ENCODE measurements around the gene BICDL2.
"Not testable (repeated sequence)": the region's sequence is repeated elsewhere in the genome, so short reads cannot be mapped to it uniquely, and the experiment has no call there.

BICDL2 gene, protein sequence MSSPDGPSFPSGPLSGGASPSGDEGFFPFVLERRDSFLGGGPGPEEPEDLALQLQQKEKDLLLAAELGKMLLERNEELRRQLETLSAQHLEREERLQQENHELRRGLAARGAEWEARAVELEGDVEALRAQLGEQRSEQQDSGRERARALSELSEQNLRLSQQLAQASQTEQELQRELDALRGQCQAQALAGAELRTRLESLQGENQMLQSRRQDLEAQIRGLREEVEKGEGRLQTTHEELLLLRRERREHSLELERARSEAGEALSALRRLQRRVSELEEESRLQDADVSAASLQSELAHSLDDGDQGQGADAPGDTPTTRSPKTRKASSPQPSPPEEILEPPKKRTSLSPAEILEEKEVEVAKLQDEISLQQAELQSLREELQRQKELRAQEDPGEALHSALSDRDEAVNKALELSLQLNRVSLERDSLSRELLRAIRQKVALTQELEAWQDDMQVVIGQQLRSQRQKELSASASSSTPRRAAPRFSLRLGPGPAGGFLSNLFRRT

DNA sequence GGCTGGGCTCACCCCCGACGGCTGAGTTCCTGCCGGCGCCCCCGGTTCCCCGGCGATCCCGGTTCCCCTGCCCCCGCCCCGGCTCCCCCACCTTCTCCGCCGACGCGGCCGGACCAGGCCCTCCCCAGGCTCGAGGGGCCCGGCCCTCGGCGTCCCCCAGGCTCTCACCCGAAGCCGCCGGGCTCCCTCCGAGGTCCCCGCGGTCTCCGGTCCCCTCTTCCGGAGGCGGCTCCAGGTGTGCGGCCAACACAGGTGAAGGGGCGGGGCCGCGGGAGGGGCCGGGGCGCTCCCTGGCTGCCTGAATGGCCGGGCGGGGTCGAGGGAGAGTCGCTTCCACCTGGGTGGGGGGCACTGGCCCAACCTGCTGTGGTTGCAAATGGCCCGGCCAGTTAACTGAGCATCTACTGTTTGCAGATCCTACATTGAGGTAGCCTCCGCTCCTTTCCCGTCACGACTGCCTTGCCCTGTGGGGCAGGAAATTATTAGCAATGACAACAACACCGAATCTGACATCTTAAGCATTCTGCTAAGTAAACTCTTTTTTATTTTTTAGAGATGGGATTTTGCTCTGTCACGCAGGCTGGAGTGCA lies at the start of gene BICDL2:
Gene BICDL2, minus strand, starts transcription at position 219 of the 590 bp plus-strand sequence. CDS start 1,448 bp downstream, outside the sequence.
- DNase-seq: no peak

DNA sequence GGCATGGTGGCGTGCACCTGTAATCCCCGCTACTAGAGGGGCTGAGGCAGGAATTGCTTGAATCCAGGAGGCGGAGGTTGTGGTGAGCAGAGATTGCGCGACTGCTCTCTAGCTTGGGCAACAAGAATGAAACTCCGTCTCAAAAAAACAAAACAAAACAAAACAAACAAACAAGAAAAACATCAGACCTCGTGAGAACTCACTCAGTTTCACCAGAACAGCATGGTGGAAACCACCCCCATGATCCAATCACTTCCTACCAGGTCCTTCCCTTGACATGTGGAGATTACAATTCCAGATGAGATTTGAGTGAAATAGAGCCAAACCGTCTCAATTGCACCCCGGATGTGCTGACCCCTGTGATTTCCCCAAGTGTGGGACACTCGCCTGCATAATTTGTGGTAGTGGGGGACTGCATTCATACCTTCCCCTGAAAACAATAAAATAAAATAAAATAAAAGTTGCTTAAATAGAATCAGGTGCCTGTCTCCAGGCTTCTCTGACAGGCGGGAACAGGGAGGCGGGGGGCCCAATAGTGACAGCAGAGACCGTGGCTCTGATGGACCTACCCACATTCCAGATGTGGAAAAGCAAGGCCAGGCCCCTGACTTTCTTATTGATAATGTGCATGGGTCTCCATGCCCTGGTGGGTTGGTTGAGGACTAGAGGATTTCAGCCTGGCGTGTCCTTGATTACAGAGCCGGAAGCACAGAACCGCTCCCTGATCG lies 49.3 kb upstream of the BICDL2 start:
- DNase-seq: no peak

DNA sequence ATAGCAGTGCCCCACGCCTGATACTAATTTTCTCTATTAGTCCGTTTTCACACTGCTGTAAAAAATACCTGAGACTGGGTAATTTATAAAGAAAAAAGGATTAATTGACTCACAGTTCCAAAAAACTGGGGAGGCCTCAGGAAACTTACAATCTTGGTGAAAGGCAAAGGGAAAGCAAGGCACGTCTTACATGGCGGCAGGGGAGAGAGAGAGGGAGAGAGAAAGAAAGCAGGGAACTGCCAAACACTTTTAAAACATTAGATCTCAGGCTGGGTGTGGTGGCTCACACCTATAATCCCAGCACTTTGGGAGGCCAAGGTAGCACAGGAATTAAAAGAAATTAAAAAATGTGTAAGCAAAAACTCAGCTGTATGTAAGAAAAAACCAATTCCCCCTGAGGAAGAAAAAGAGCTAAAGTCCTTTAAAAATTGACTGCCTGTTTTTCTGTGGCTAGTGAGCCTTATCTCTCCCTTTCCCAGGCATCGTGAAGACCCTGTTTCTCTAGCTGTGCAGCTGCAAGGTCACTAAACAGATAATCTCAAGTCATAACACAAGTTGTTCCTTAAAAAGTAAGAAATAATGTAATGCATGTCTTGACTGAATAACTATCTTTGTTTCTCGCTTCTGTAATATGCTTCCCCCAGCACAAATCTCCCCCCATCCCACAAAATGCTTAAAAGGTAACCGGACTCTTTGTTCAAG lies 48.4 kb upstream of the BICDL2 start:
- no peak for DNase-seq

DNA sequence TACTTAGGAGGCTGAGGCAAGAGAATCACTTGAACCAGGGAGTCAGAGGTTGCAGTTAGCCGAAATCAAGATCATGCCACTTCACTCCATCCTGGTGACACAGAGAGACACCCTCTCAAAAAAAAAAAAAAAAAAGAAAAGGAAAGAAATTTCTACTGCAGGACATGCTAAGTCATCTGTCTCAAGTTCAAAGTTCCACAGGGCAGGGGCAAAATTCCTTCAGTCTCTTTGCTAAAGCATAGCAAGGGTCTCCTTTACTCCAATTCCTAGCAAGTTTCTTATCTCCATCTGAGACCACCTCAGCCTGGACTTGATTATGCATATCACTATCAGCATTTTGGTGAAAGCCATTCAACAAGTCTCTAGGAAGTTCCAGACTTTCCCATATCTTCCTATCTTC lies 47.7 kb upstream of the BICDL2 start:
- DNase-seq: no peak

DNA sequence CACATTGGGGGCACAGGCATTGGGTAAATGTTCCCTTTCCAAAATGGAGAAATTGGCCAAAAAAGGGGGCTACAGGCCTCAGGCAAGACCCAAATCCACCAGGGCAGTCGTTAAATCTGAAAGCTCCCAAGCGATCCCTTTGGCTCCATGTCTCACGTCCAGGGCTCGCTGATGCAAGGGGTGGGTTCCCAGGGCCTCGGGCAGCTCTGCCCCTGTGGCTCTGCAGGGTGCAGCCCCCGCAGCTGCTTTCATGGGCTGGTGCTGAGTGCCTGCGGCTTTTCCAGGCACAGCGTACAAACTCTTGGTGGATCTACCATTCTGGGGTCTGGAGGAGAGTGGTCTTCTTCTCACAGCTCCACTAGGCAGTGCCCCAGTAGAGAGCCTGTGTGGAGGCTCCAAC lies 46.7 kb upstream of the BICDL2 start:
- DNase-seq: not testable (repeated sequence)

DNA sequence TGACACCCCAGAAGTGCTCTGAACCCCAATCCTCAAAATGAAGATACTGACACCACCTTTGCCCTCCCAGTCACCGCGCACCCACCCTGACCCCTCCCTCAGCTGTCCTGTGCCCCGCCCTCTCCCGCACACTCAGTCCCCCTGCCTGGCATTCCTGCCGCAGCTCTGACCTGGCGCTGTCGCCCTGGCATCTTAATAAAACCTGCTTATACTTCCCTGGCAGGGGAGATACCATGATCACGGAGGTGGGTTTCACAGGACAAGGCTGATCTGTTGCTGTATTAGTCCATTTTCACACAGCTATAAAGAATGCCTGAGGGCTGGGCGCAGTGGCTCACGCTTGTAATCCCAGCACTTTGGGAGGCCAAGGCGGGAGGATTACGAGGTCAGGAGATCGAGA lies 45.2 kb upstream of the BICDL2 start:
- DNase-seq: not testable (repeated sequence)

DNA sequence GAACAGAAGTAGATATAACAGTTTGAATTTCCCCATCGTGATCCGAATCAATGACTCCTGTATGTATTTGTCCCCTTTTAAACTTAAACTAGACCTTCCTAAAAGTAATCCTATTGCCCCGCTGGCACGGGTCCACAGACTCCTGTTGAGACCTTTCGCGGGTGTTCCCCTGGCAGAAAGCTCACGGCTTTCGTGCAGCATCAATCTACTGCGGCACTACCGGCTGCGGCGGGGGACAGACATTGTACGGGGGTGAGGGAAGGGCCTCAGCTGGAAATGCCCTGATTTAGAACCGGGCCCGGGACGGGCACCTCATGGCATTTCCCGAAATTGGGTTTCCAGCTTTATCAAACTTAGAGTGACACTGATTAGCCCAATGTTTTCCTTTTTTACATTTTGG lies 43.3 kb upstream of the BICDL2 start:
- DNase-seq: no peak

DNA sequence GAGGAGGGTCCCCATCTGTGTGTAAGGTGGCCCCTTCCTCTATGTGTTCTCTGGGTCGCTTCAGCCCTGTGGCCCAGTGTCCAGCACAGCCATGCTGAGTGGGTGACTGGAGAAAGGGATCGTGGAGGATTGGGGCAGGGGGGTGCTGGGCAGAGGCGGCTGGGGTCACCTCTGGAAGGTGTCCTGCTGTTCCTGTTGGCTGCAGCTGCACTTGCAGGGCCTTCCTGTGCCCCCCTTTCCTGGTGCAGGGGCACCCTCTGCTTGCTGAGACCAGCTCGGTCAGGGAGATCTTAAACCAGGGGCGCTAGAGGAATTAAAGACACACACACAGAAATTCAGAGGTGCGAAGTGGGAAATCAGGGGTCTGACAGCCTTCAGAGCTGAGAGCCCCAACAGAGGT lies 39.8 kb upstream of the BICDL2 start:
- DNase-seq: no peak

DNA sequence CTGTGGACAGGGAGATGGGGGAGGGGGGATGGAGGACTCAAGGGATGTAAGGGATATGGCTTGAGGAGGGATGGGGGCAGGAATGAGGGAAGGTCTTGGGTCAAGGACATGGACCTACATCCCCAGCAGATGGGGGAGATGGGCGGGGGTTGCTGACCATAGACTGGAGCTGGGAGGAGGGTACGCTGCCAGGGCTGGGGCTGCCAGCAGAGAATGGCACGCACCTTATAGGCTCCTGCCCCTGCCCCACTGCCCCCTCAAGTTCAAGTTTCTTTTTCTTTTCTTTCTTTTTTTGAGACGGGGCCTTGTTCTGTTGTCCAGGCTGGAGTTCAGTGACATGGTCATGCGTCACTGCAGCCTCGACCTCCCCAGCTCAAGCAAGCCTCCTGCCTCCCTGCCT lies 39.2 kb upstream of the BICDL2 start:
- DNase-seq: not testable (repeated sequence)

DNA sequence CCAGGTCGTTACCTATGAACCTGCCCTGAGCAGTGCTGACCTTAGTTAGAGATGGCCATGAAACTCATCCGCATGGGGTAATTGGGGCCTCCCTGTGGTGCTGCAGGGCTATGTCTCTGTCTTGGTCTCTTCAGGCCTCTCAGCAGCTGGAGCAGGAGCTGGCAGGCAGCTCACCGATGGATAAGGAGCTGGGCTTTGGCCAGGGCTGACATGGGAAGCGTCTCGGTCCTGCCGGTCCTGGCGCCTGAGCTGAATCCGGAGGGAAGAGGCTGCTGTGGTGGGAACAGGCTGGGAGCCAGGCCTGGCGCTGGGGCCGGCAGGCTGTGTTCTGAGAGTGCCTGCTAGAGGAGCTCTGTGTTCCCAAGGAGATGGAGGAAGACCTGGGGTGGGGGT lies 38.8 kb upstream of the BICDL2 start:
- DNase-seq: no peak

DNA sequence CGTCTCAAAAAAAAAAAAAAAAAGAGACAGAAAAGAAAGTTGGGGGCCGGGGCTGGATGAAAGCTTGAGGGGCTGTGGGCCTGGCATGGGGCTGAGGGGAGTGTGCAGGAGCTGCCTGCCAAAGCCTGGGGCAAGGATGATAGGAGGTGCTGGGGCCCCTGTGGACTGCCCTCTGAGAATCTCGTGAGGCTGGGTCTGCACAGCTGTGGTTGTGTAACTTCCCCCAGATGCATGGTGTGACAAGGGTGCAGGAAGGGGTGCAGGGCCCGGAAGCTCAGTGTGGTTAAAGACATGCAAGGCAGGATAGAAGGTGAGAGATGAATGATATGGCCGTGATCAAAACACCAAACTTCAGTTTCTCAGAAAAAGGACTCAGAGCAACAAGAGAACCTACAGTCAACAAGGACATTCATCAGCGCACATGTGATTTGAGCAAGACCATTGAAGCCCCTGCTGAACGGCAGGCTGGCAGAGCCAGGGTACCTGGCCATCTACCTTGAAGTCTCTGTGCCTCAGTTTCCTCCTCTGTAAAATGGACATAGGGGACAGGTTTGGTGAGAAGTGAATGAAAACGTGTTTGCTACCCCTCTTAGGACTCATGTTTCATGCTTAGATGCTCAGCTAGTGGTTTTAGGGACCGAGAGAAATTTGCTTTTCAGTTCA lies 38.2 kb upstream of the BICDL2 start:
- no peak for DNase-seq

DNA sequence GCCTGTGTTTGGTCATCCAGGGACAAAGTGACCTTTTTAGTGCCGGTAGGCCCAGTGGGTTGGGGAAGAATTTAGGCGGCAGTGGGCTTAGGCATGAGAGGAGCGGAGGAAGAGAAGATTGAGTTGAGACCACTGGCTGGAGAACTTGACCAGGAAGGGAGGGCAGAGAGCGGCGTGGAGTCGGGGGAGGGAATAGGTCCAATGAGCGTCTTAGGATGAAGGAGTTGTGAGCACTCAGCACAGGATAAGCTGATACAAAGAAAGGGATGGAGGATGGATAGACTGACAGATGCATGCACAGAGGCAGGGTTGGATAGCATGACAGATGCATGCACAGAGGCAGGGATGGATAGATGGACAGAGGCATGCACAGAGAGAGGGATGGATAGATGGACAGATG lies 36.7 kb upstream of the BICDL2 start:
- no peak for DNase-seq

DNA sequence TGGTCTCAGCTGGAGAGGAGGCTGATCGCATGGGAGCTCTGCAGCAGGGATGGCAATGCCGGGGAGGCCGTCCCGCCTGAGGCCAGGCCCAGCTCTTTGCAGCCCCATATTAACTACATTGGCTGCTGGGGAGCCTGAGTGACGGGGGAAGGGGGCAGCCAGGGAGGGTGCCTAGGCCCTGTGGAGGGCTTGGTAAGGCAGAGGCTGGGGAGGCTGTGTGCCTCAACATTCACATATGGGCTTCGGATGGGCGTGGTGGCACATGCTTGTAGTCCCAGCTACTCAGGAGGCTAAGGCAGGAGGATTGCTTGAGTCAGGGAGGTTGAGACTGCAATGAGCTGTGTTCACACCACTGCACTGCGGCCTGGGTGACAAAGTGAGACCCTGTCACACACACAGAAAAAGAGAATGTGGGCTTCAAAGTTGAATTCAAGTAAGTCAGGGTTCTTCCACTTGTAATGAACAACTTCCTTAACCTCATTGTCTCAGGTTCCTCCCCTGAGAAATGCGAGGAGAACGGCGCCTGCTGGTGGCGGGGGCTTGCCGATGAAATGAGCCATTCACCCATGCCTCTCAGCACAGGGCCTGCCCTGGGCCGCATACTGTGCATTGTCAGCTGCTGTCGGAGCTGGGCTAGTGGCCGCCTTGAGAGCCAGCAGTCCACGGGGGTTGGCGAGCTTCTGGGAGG lies 36.0 kb upstream of the BICDL2 start:
- DNase-seq: not testable (repeated sequence)

DNA sequence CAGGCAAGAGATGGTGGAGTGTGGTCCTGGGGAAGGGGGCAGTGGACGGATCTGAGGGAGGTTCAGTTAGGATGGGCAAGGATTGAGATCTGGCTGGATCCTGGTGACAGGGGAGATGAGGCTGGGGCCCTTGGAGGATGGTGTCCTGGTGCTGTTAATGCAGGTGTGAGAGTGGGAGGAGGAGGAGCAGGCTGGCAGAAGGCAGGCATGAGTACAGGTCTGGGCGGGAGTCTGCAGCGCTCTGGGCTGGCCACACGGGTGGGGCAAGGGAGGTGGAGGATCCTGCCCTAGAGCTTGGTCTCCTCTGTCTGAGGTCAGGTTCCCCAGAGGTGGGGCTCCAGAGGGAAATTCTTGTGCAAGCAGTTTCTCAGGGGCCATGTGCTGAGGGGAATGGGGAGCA lies 35.4 kb upstream of the BICDL2 start:
- DNase-seq: not testable (repeated sequence)

DNA sequence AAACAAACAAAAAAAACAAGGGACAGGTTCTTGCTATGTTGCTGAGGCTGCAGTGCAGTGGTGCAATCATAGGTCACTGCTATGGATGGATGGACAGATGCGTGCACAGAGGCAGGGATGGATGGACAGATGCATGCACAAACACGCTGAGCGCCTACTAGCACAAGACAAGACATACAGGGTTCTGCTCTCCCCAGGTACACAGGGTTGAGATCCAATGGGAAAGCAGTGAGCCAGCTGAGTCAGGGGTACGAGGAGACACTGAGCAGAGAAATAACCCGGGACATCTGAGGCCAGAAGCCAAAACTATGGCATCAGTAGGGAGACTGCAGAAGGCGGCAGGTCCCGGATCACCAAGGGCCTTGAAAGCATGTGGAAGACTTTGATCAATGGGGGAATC lies 34.9 kb upstream of the BICDL2 start:
- DNase-seq: no peak

DNA sequence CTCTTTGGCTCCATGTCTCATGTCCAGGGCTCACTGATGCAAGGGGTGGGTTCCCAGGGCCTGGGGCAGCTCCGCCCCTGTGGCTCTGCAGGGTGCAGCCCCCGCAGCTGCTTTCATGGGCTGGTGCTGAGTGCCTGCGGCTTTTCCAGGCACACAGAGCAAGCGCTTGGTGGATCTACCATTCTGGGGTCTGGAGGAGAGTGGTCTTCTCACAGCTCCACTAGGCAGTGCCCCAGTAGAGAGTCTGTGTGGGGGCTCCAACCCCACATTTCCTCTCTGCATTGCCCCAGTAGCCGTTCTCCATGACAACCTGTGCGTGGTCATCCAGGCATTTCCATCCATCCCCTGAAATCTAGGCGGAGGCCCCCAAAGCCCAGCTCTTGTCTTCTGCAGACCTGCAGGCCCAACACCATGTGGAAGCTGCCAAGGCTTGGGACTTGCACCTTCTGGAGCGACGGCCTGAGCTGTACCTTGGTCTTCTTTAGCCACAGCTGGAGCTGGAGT lies 33.9 kb upstream of the BICDL2 start:
- no peak for DNase-seq

DNA sequence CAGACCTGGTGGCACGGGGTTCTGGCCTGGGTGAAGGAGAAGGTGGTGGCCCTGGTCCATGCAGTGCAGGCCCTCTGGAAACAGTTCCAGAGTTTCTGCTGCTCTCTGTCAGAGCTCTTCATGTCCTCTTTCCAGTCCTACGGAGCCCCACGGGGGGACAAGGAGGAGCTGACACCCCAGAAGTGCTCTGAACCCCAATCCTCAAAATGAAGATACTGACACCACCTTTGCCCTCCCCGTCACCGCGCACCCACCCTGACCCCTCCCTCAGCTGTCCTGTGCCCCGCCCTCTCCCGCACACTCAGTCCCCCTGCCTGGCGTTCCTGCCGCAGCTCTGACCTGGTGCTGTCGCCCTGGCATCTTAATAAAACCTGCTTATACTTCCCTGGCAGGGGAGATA lies 32.4 kb upstream of the BICDL2 start:
- DNase-seq: not testable (repeated sequence)

DNA sequence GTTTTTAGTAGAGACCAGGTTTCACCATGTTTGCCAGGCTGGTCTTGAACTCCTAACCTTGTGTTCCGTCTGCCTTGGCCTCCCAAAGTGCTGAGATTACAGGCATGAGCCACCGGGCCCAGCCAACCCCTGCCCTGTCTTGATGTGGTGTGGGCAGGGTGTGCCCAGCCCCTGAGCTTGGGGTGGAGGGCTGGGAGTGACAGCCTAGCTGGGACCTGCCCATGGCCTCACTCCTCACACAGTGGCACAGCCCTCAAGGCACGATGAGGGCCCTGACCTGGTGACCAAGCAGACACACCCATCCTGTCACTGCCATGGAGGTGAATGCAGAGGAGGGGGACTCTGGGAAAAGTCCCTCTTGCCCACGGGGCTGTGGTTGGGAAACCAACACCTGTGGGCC lies 31.7 kb upstream of the BICDL2 start:
- DNase-seq: no peak

DNA sequence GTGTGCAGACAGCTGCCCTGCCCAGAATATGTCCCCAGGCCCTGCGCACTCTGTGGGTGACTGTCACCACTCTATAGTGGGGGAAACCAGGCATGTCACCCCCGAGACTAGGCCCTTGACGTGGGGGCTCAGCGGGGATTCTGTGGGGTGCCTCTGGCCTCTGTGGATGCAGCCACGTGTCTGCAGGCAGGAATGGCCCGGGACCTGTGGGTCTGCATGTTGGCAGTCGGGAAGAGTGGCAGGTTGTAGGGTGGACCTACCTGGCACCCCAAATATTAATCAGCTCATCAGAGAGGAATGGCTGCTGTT lies 29.6 kb upstream of the BICDL2 start:
- DNase-seq: no peak

DNA sequence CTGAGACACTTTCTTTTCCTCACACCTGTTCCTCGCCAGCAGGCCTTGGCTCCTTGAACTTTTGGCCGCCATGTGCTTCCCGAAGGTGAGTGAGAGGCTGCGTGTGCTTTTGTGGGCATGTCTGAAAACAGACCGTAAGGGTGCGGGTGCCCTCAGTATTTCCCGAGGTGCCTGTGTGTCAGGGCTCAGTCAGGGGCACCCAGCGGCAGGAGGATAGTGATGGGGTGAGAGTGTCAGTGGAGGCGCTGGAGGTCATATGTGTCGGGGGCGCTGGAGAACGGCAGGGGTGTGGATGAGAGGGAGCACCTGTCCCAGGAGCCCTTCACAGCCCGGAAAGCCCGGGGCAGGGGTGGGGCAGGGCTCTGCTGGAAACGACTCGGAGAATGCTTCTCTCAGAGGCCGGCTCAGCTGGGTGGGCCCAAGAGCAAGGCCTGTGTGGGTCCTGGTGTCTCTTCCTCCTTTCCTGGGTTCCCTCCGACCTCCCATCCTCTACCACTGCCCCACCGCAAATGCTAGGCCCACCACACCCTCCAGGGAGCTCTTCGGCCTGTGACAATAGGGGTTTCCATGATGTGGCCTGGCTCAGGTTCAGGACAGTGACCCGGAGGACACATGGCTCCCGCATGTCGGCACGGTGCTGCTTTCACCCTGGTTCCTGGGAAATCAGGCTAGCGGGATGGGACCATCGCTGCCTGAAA lies 29.1 kb upstream of the BICDL2 start:
- no peak for DNase-seq

DNA sequence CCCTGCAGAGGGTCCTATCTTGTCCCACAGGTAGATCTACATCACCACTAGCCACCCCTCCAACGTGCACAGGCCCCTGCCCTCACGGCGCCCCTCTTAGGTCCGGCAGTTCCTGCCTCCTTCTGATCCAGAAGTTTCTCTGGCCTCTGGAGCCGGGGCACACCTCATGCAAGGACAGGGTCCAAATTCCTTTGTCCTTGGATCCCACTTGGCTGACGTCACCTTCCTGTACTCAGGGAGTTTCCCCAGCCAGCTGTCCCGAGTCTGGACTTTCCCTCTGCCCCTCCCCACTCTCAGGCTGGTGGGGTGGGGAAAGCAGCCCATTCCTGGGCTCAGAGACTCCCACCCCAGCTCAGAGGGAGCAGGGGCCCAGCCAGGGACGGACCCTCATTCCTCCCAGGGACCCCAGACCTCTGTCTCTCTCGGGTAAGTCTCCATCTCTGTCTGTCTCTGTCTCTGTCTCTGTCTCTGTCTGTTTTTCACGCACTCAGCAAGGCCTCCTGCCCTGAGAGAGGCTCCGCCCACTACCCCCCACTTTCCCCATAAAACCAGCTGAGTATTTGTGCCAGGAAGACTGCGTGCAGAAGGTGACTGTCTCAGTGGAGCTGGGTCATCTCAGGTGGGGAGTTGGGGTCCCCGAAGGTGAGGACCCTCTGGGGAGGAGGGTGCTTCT lies 28.5 kb upstream of the BICDL2 start, which contains the start of gene IL32:
Gene IL32, plus strand, starts transcription at position 572 of the 673 bp plus-strand sequence. CDS start 172 bp downstream, outside the sequence.
- DNase-seq: no peak

All from hippocampal formation (tissue), 2 donors.